Lower lobe of right lung (tissue), 2 donors: ENCODE data around the gene CCNF. TPM values are rescaled to one million over a fixed set of nuclear protein-coding genes. Genes with fewer than 3 reads are reported as not detected.

Experiments used
- ATAC-seq, 2 donors: fragments of 200-7000 bp; cut with Tn5 transposase; one replicate each; pipeline ENCODE4 v1.9.1; 2020 to 2022; ENCODE audit warnings: mild to moderate bottlenecking in 2 of 2, moderate library complexity in 2 of 2
- DNase-seq: peaks from one replicate; pipeline ENCODE4 v3.0.0-alpha.2; 2020
- H3K27ac ChIP-seq: fragments of 200-600 bp; one replicate; pipeline ENCODE4 v1.8.0; 2022
- H3K27me3 ChIP-seq: fragments of 200-600 bp; one replicate; pipeline ENCODE4 v1.8.0; 2022; ENCODE audit warnings: low read depth
- H3K36me3 ChIP-seq: fragments of 200-600 bp; one replicate; pipeline ENCODE4 v1.8.0; 2022; ENCODE audit warnings: mild to moderate bottlenecking
- H3K4me1 ChIP-seq: fragments of 200-600 bp; one replicate; pipeline ENCODE4 v1.8.0; 2022
- H3K4me3 ChIP-seq: fragments of 200-600 bp; one replicate; pipeline ENCODE4 v1.8.0; 2022; ENCODE audit warnings: mild to moderate bottlenecking
- H3K9me3 ChIP-seq: fragments of 200-600 bp; one replicate; pipeline ENCODE4 v1.8.0; 2022
- CTCF ChIP-seq: fragments of 200-600 bp; IDR thresholded peaks from one replicate; pipeline ENCODE4 v1.8.0; 2022; ENCODE audit warnings: antibody characterized with exemption, mild to moderate bottlenecking
- intact Hi-C: fragments of 100-400 bp; cut with DNase I; formaldehyde crosslinking; loops from one replicate; pipeline ENCODE4 v1.11.0; 2022
- total RNA-seq: library from RNA; stranded (reverse); fragmentation: NEBNext Ultra II Directional; extraction: Animal tissue kit (Norgen Biotek cat#: 25700); gene quantifications from one replicate; pipeline ENCODE4 v1.2.1, GENCODE V29; 2021
- donor health status: DM: no; HTN: yes; CAD: no; lungs with severe emphysema.

Gene CCNF
- total RNA-seq, 1 donor from 2014 or later: 3.4 TPM

DNA sequence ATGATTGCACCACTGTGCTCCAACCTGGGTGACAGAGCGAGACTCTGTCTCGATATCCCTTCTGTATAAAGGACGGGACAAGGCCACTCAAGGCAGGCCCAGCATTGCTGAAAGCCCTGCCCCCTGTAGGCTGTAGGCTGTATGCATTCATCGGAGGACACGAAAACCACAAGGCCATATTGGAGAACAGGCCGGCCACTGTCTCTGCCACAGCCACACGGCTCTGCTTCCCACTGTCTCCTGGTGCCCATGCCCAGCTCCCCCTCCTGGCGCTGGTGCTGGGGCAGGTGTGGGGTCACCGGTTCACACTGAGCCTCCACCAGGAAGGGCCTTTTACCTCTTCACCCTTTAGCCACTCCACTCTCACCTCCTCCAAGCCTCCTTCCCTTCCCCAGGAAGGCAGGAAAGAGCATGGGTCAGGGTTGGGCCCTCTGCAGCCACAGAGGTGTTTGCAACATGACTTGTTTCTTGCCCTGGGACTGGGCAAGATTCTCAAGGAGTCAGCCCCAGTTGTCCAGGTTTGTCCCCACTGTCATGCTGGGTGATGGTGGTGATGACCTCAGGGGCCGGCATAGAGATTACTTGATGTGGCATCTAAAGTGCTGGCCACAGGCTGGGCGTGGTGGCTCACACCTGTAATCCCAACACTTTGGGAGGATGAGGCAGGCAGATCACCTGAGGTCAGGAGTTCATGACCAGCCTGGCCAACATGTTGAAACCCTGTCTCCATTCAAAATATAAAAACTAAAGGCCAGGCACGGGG is 36.6 kb downstream of the CCNF start:
- H3K9me3 ChIP-seq: no peaks in the 10 kb centered on the region
- no peak for TF ChIP-seq CTCF
- intact Hi-C loops: no loop called here
- peaks cover 27% of the 10 kb centered on the region for H3K4me1 ChIP-seq
- H3K27me3 ChIP-seq: peaks cover 32% of the 10 kb centered on the region
- no peak for ATAC-seq
- H3K4me3 ChIP-seq: no peak overlapping the region
- H3K36me3 ChIP-seq: no peaks in the 10 kb centered on the region
- no peak for DNase-seq
- H3K27ac ChIP-seq: no peak overlapping the region

DNA sequence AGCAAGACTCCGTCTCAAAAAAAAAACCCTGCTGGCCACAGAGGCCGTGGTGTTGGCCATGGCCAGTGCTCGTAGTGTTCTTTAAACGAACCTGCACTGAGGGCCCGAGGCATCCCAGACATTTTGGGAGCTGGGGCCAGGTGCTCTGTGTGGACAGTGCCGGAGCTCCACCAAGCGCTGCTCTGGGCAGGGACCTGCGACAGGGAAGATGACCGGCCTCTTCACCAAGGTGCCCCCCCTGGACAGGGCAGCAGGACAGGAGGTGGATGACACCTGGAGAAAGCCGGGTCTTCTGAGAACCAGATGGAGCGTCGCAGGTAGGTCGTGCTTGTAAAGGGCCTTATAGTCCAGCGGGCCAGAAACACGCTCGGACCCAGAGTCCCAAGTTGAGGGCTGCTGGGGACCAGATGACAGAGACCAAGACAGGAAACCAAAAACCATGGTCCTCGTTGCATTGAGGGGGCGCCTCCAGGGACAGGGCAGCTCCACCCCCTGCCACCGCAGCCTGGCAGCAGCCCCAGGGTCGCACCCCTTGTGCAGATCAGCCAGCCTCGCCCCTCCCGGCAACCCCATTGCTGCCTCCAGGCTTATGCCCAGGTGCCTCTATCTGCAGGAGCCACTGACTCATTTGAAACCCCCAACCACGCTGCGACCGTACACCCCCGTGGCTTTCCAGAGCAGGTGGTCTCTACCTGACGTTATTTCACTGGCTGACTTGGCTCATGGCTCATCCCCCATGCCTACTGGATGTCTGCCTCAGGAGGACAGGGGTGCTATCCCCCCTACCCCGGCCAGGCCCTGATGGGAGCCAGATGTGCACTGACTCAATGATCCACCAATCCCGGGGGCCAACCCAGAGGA is 37.6 kb downstream of the CCNF start:
- peaks cover 43% of the 10 kb centered on the region for H3K27me3 ChIP-seq
- intact Hi-C loops: no loop called here
- no peak for DNase-seq
- H3K9me3 ChIP-seq: no peaks in the 10 kb centered on the region
- TF ChIP-seq CTCF: no peak
- H3K4me1 ChIP-seq: peaks cover 37% of the 10 kb centered on the region
- H3K4me3 ChIP-seq: peak overlapping the region; percentile 48
- H3K27ac ChIP-seq: no peak overlapping the region
- H3K36me3 ChIP-seq: no peaks in the 10 kb centered on the region
- ATAC-seq: no peak

DNA sequence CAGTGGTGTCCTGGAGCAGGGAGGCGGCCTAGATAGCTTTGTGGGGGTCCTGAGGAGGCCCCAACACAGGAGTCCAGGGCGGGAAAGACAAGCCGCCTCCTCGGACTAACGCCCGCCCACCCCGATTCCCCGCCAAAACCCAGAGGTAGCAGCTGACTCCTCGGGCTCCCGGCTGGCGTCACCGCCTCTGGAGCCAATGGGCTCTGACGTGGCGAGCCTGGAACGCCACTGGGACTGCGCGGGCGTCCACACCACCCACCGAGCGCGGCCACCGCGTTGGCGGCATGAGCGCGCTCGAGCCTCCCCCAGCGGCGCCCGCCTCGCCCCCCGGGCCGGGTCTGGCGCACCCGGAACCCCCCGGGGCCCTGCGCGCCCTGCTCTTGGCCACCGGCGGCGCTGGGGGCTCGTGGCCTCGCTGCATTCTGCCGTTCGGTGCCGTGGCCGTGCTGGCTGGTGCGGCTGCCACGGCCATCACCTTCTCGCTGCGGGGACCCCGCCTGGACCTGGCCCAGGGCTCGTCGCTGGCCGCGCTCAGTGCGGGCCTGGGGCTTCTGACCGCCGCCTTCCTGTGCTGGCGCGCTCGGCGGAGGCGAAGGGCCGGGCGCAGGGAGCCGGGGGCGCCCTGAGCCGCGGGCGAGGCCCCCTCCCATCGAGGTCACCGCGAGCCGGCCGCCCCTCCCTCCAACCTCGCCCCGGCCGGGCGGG is 38.4 kb downstream of the CCNF start:
- intact Hi-C loops: no loop called here
- Histone ChIP-seq H3K27ac (no peak overlapping the region), H3K4me1 (peaks cover 40% of the 10 kb centered on the region), H3K9me3 (no peaks in the 10 kb centered on the region), H3K36me3 (no peaks in the 10 kb centered on the region), H3K27me3 (peaks cover 51% of the 10 kb centered on the region), H3K4me3 (peak overlapping the region; percentile 48)
- peak; percentile 77 for DNase-seq
- peak; percentile 71 to 79 for ATAC-seq
- no peak for TF ChIP-seq CTCF

DNA sequence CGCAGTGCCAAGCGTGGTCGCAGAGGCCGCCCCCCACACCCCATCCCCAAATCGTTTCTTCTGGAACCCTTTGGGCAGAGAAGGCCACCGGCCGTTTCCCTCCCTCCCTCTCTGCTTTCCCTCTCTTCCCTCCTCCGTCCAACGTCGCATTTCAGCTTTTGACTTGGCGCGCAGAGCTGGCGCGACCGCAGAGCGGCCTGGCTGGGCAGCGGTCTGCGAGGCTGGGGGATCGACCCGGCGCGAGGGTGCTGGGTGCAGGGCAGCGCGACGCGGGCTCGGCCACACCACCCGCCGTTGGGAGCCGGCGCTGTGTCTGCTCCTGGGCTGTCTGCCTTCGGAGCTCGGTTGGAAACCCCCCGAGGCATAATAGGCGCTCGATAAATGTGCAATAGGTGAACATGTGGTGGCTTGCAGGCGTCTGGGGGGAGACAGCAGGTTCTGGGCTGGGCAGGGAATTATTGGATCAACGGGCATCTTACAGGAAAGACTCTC is 39.0 kb downstream of the CCNF start:
- Histone ChIP-seq H3K36me3 (no peaks in the 10 kb centered on the region), H3K27ac (no peak overlapping the region), H3K4me3 (peak overlapping the region; percentile 48), H3K4me1 (peaks cover 42% of the 10 kb centered on the region), H3K27me3 (peaks cover 56% of the 10 kb centered on the region), H3K9me3 (no peaks in the 10 kb centered on the region)
- no peak for TF ChIP-seq CTCF
- ATAC-seq (peak; percentile 30 to 34), DNase-seq (no peak)
- intact Hi-C loops: no loop called here

GRCh38 chr16:2468725-2469398 is 39.6 kb downstream of the CCNF start:
- peaks cover 46% of the 10 kb centered on the region for H3K4me1 ChIP-seq
- no peak for TF ChIP-seq CTCF
- H3K27ac ChIP-seq: no peak overlapping the region
- H3K36me3 ChIP-seq: no peaks in the 10 kb centered on the region
- H3K27me3 ChIP-seq: peaks cover 56% of the 10 kb centered on the region
- no peak for ATAC-seq
- H3K4me3 ChIP-seq: no peak overlapping the region
- H3K9me3 ChIP-seq: no peaks in the 10 kb centered on the region
- DNase-seq: no peak
- intact Hi-C loops: no loop called here
